Gastroesophageal sphincter (tissue), 4 donors: Measurements from ENCODE around the gene KIF13A. TPM values are rescaled to one million over a fixed set of nuclear protein-coding genes. Genes with fewer than 3 reads are reported as not detected.
A peak's percentile ranks its signal among the peaks of the same experiment; 100 is the strongest.

Source experiments
- ATAC-seq: fragments of 150-250 bp; one replicate; pipeline ENCODE4 v1.9.1; 2016; ENCODE audit warnings: mild to moderate bottlenecking, moderate library complexity
- H3K27ac ChIP-seq, 4 donors: fragments of 200-600 bp; sonication (generic) in 3 of 4; 1 replicate in 3 of 4; 2 replicates in 1 of 4; pipeline ENCODE4 v1.5.1; 2016 to 2019
- H3K27me3 ChIP-seq: fragments of 200-600 bp; sonication (generic); one replicate; pipeline ENCODE4 v1.5.1; 2019
- H3K36me3 ChIP-seq, 2 donors: fragments of 200-600 bp; sonication (generic); one replicate each; pipeline ENCODE4 v1.5.1; 2019; ENCODE audit warnings: control low read depth in 1 of 2
- H3K4me1 ChIP-seq, 3 donors: fragments of 200-600 bp; sonication (generic); 1 replicate in 2 of 3; 2 replicates in 1 of 3; pipeline ENCODE4 v1.5.1; 2016 to 2019; ENCODE audit warnings: control low read depth in 2 of 3
- H3K4me3 ChIP-seq, 2 donors: fragments of 200-600 bp; sonication (generic); one replicate each; pipeline ENCODE4 v1.5.1; 2019; ENCODE audit warnings: mild to moderate bottlenecking in 1 of 2, moderate library complexity in 1 of 2
- H3K9me3 ChIP-seq, 3 donors: fragments of 200-600 bp; sonication (generic); one replicate each; pipeline ENCODE4 v1.5.1; 2017 to 2019; ENCODE audit warnings: control low read depth in 2 of 3
- EP300 ChIP-seq: sonication (generic); formaldehyde crosslinking; IDR thresholded peaks from one replicate; pipeline ENCODE4 v1.6.1; 2017; ENCODE audit warnings: antibody characterized with exemption, mild to moderate bottlenecking
- POLR2A ChIP-seq, 2 donors: fragments of 450-650 bp; IDR thresholded peaks; one replicate each; pipeline ENCODE4 v1.6.1; 2017; ENCODE audit warnings: antibody characterized with exemption in 2 of 2, mild to moderate bottlenecking in 2 of 2, moderate library complexity in 1 of 2
- POLR2AphosphoS5 ChIP-seq: sonication (generic); formaldehyde crosslinking; IDR thresholded peaks from one replicate; pipeline ENCODE4 v1.6.1; 2017; ENCODE audit warnings: antibody characterized with exemption
- WGBS, 2 donors: methylation state at CpG; one replicate each; pipeline ENCODE4 v1.1.5; 2018; ENCODE audit warnings: low coverage in 1 of 2; 5-methylcytosine and 5-hydroxymethylcytosine counted together
- total RNA-seq, 4 donors: library from RNA; depleted of rRNA; stranded (reverse); fragments of >200 nt; gene quantifications; one replicate each; pipeline ENCODE4 v1.1.0, GENCODE V29; 2016
- TF ChIP-seq, protein P1 (sequence below), 4 experiments: fragments of 200-600 bp in 2 of 4; fragments of 450-650 bp in 2 of 4; sonication (generic) in 1 of 4; IDR thresholded peaks; one replicate each; pipeline ENCODE4 v1.5.1; 2017 to 2019; ENCODE audit warnings: antibody characterized with exemption in 4 of 4, mild to moderate bottlenecking in 2 of 4, moderate library complexity in 2 of 4

KIF13A gene
- 10 to 100 TPM; 67.7 to 98.9 (median 84.1) TPM for total RNA-seq

DNA sequence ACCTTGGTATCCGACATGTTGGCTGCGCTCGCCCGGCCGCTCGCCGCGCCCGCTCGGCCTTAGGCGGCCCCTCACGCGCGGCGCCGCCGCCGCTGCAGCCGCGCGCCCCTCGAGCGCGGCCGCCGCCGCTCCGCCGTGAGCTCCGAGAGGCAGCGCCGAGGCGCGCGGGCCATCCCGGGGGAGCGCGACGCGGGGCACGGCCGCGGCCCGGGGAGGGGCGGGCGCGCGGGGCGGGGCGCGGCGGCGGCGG is at the start of gene KIF13A:
Gene KIF13A, minus strand, starts transcription at position 189 of the 250 bp plus-strand sequence. Its CDS starts 172 bp downstream, at position 17.
- WGBS, 2 donors: no CpG with 5 or more reads among the region's 54 CpGs
- Histone ChIP-seq H3K4me3 (peak within 1 kb of the TSS; percentile 87 to 94), H3K27me3 (no peaks in the 10 kb centered on the region), H3K9me3 (no peaks in the 10 kb centered on the region), H3K36me3 (no peaks in the 10 kb centered on the region), H3K27ac (peak within 1 kb of the TSS; percentile 91 to 99 (median 98)), H3K4me1 (peaks cover 0 to 57% (median 3%) of the 10 kb centered on the region in 3 donors)
- TF ChIP-seq, protein P1, sequence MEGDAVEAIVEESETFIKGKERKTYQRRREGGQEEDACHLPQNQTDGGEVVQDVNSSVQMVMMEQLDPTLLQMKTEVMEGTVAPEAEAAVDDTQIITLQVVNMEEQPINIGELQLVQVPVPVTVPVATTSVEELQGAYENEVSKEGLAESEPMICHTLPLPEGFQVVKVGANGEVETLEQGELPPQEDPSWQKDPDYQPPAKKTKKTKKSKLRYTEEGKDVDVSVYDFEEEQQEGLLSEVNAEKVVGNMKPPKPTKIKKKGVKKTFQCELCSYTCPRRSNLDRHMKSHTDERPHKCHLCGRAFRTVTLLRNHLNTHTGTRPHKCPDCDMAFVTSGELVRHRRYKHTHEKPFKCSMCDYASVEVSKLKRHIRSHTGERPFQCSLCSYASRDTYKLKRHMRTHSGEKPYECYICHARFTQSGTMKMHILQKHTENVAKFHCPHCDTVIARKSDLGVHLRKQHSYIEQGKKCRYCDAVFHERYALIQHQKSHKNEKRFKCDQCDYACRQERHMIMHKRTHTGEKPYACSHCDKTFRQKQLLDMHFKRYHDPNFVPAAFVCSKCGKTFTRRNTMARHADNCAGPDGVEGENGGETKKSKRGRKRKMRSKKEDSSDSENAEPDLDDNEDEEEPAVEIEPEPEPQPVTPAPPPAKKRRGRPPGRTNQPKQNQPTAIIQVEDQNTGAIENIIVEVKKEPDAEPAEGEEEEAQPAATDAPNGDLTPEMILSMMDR (IDR thresholded peaks at IDR 0.05): no peak
- TF ChIP-seq EP300 (no peak), POLR2A (IDR thresholded peaks at IDR 0.05) (no peak), POLR2AphosphoS5 (no peak)
- ATAC-seq: no peak

DNA sequence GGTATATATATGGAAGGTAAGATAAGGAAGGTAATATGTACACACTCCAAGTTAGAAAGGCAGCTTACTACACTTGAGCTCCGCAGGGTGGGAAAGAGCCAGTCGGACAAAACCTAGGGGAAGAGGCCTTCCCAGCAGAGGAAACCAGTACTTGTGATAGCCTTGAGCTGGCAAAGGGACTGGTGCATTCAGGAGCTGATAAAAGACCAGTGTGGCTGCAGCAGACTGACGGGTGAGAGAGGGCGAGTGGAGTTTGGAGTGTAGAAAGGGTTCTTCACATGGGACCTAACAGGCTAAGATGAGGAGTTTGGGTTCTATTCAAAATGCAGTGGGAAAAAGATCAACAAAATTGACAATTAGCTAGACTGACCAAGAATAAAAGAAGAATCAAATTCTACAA is 49.3 kb upstream of the KIF13A start:
- Histone ChIP-seq H3K27me3 (no peaks in the 10 kb centered on the region), H3K4me3 (no peak overlapping the region), H3K4me1 (peaks cover 0 to 9% (median 0%) of the 10 kb centered on the region in 3 donors), H3K36me3 (no peaks in the 10 kb centered on the region), H3K9me3 (no peaks in the 10 kb centered on the region), H3K27ac (no peak overlapping the region)
- WGBS, 2 donors: 88 to 96% methylated on average over 1 to 4 of the region's 4 CpGs
- ATAC-seq: no peak
- TF ChIP-seq POLR2A (IDR thresholded peaks at IDR 0.05): no peak
- no peak for TF ChIP-seq POLR2AphosphoS5
- TF ChIP-seq EP300: no peak
- TF ChIP-seq, protein P1 (IDR thresholded peaks at IDR 0.05): no peak

DNA sequence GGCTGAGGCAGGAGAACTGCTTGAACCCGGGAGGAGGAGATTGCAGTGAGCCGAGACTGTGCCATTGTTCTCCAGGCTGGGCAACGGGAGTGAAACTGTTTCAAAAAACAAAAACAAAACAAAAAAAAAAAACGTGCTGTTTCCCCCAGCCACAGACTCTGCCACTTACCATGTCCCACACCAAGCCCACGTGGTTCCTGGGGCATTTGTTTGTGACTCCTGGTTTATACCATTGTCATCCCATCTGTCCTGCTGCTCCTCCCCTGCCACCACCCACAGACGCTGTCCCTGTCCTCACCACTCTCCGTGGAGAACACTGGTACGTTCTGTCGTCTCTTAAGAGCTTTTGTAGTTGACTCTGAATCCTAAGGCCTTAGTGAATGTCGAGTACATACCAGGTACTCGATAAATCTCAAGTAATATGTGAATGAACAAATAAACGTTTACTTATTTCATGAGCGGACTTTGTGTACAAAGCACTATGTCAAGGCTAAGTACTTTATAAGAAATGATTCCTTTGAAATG is 48.0 kb upstream of the KIF13A start:
- WGBS, 2 donors: 76 to 88% methylated on average over 13 of the region's 13 CpGs

DNA sequence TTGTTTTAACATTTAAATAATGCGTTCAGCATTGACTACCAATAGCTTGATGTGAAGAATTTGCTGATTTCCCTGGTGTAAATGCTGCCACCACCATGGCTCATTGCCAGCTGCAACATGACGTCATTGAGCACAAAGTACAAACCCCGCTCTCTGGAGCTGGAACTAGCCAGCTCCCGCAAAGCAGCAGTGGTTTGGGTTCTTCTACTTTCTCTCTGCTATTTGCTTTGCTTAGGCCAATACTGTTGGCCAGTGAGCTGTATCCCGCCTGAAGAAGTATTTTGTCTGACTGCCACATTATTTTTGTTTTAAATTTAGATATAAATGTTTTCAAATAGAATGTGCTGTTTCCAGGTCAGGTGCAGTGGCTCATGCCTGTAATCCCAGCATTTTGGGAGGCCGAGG is 47.4 kb upstream of the KIF13A start:
- 75 to 83% methylated on average over 3 to 5 of the region's 6 CpGs for WGBS, 2 donors
- no peaks in the 10 kb centered on the region for H3K9me3 ChIP-seq
- TF ChIP-seq POLR2AphosphoS5 (no peak), EP300 (no peak), POLR2A (IDR thresholded peaks at IDR 0.05) (no peak)
- TF ChIP-seq, protein P1 (IDR thresholded peaks at IDR 0.05): no peak
- no peaks in the 10 kb centered on the region for H3K36me3 ChIP-seq
- no peaks in the 10 kb centered on the region for H3K27me3 ChIP-seq
- no peak overlapping the region for H3K27ac ChIP-seq
- no peak overlapping the region for H3K4me3 ChIP-seq
- no peak for ATAC-seq
- H3K4me1 ChIP-seq: no peaks in the 10 kb centered on the region

More for the DNA sequence above, 48.0 kb upstream of the KIF13A start:
- Histone ChIP-seq H3K27ac (no peak overlapping the region), H3K4me1 (no peaks in the 10 kb centered on the region), H3K4me3 (no peak overlapping the region), H3K9me3 (no peaks in the 10 kb centered on the region), H3K36me3 (no peaks in the 10 kb centered on the region), H3K27me3 (no peaks in the 10 kb centered on the region)
- no peak for ATAC-seq
- TF ChIP-seq EP300 (no peak), POLR2AphosphoS5 (no peak)
- TF ChIP-seq, protein P1 (IDR thresholded peaks at IDR 0.05): no peak

DNA sequence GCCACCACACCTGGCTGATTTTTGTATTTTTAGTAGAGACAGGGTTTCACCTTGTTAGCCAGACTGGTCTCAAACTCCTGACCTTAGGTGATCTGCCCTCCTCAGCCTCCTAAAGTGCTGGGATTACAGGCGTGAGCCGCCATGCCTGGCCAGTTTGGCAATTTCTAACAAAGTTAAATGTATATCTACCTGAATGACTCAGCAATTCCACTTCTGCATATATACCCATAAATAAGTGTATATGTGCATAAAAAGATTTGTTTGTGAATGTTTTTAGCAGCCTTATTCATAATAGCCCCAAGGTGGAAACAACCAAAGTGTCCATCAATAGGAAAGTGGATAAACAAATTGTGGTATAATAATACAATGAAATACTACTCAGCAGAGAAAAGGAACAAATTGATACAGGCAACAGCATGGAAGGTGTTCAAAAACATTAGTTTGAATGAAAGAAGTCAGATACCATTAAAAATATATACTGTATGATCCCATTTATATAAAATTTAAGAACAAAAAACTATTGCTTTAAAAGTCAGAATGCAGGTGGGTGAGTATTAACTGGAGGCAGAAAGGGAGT is 44.3 kb upstream of the KIF13A start:
- no peaks in the 10 kb centered on the region for H3K9me3 ChIP-seq
- no peak overlapping the region for H3K27ac ChIP-seq
- H3K27me3 ChIP-seq: no peaks in the 10 kb centered on the region
- WGBS, 2 donors: 94% methylated on average over 2 of the region's 2 CpGs; no CpG with 5 or more reads in 1 of the 2 donors
- no peaks in the 10 kb centered on the region for H3K4me1 ChIP-seq
- no peak for TF ChIP-seq POLR2AphosphoS5
- no peak for TF ChIP-seq POLR2A (IDR thresholded peaks at IDR 0.05)
- TF ChIP-seq, protein P1 (IDR thresholded peaks at IDR 0.05): no peak
- no peak for ATAC-seq
- no peak overlapping the region for H3K4me3 ChIP-seq
- no peaks in the 10 kb centered on the region for H3K36me3 ChIP-seq
